ENCODE results near the gene NANOGP8.
A peak's percentile ranks its signal among the peaks of the same experiment; 100 is the strongest.
"Not testable (repeated sequence)": the region's sequence is repeated elsewhere in the genome, so short reads cannot be mapped to it uniquely, and the experiment has no call there.

NANOGP8 gene

DNA sequence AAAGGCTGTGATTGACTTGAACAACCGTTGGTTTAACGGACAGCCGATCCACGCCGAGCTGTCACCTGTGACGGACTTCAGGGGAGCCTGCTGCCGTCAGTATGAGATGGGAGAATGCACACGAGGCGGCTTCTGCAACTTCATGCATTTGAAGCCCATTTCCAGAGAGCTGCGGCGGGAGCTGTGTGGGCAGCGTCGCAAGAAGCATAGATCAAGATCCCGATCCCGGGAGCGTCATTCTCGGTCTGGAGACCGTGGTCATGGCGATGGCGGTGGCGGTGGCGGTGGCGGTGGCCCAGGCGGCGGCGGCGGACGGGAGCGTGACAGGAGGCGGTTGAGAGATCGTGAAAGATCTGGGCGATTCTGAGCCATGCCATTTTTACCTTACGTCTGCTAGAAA lies 7.8 kb upstream of the NANOGP8 start:
- DNase-seq (ENCODE audit: low spot score): no peak

DNA sequence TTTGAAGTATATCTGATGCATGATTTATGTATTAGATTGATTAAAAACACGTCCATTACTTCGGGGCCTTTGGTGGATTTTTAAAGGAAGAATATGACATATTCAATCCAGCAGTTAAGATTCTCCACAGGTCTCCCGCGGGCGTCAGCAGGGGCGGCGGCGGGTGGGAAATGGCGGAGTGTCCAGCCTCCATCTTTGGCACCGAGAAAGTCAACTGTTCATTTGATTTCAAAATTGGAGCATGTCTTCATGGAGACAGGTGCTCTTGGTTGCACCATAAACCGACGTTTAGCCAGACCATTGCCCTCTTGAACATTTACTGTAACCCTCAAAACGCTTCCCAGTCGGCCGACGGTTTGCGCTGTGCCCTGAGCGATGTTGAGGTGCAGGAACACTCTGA lies 7.2 kb upstream of the NANOGP8 start:
- no peak for DNase-seq (ENCODE audit: low spot score)

DNA sequence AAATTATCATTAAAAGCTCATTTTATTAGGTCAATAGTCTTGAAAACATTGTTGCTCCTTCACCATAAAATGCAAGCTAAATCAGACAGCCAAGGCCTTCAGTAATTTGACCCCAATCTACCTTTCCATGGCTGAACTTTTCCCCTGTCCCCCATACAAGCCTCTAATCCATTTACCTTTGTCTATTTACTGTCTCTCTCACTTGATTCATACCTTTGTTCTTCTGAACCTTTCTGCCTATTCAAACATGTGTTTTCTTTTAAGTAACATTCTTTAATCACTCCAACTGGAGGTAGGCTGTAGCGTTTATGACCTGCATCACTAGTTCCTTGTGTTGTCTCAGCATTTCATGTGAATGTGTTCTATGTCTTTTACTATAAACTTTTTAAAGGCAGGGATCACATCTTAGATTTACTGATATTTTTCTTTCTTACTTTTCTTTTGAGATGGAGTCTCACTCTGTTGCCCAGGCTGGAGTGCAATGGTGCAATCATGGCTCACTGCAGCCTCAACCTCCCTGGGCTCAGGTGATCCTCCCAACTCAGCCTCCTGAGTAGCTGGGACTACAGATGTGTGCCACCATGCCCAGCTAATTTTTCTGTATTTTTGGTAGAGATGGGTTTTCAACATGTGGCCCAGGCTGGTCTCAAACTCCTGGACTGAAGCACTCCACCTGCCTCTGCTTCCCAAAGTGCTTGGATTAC lies 5.2 kb upstream of the NANOGP8 start:
- no peak for DNase-seq (ENCODE audit: low spot score)

DNA sequence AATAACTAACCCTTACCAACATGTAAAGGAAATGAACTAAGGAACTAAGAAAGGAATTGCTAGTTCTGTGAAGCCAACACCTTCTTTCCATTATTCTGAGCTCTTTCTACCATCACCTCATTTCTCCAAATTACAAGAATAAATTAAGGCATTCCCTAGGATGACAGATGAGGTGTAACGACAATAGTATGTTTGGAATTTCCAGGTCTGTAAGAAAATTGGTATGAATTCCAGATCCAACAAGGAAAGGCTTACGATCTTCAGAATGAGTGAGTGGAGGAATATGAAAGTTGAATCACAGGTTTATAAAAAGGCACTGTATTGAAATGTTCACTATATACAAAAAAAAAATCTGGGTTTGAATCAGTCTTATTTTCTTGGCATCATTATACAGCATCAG lies 4.5 kb upstream of the NANOGP8 start:
- DNase-seq (ENCODE audit: low spot score): no peak

DNA sequence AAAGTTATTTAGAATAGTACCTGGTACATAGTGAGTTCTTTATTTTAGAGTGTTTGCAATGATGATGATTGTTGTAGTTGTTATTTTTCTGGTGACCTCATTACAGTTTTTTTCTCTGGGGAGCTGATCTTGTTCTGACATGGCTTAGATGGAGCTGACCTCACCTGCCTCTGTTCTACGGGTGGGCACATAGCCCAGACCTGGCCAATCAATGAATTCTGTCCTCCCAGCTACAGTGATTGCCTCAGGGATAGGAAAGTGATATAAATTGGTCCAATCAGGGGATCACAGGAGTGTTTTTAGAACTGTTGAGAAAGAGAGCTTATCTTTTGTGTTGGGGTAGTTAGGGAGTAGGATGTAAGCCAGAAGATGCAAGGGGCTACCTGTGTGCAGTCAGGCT lies 3.2 kb upstream of the NANOGP8 start:
- DNase-seq (ENCODE audit: low spot score): no peak

DNA sequence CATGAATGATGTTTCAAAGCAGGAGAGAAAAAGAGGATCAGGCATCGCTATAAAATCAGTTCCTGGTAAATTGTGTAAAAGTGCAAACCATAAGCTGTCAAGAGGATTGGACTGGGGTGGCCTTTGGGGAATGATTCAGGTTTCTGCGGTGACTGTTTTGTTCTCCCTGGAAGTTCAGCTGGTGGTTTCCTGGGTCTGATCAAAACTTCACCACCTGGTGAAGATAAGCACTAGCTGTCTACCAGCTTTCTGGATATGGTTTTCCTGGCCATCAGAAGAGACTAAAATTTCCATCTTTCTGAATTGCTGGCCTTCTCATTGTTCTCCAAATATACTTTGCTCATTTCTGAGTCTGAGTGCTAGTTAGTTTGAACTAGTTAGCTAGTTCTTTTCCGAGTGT lies 2.7 kb upstream of the NANOGP8 start:
- DNase-seq (ENCODE audit: low spot score): no peak

DNA sequence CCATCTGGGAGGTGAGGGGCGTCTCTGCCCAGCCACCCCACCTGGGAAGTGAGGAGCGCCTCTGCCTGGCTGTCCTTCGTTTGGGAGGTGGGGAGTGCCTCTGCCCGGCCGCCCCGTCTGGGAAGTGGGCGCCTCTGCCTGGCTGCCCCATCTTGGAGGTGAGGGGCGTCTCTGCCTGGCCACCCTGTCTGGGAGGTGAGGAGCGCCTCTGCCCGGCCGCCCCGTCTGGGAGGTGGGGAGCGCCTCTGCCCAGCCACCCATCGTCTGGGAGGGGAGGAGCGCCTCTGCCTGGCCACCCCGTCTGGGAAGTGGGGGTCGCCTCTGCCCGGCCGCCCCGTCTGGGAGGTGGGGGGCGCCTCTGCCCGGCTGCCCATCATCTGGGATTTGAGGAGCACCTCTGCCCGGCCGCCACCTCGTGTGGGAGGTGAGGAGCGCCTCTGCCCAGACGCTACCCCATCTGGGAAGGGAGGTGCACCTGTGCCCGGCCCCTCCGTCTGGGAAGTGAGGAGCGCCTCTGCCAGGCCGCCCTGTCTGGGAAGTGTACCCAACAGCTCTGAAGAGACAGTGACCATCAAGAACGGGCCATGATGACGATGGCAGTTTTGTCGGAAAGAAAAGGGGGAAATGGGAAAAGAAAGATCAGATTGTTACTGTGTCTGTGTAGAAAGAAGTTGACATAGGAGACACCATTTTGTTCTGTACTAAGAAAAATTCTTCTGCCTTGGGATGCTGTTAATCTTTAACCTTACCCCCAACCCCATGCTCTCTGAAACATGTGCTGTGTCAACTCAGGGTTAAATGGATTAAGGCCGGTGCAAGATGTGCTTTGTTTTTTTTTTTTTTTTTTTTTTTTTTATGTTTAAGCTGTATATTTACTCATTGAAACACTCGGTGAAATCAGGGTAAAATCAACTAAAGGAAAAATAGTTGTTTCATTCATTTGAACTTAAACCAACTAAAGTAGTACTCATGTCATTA lies 2.4 kb downstream of the NANOGP8 start:
- not testable (repeated sequence) for DNase-seq (ENCODE audit: low spot score)

DNA sequence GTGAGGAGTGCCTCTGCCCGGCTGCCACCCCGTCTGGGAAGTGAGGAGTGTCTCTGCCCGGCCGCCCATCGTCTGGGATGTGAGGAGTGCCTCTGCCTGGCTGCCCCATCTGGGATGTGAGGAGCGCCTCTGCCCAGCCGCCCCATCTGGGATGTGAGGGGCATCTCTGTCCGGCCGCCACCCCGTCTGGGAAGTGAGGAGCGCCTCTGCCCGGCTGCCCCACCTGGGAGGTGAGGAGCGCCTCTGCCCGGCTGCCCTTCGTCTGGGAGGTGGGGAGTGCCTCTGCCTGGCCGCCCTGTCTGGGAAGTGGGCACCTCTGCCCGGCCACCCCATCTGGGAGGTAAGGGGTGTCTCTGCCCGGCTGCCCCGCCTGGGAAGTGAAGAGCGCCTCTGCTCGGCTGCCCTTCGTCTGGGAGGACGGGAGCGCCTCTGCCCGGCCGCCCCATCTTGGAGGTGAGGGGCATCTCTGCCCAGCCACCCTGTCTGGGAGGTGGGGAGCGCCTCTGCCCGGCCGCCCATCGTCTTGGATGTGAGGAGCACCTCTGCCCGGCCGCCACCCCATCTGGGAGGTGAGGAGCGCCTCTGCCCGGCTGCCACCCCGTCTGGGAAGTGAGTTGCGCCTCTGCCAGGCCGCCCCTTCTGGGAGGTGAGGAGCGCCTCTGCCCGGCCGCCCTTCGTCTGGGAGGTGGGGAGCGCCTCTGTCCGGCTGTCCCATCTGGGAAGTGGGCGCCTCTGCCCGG lies 3.3 kb downstream of the NANOGP8 start:
- DNase-seq (ENCODE audit: low spot score): not testable (repeated sequence)

DNA sequence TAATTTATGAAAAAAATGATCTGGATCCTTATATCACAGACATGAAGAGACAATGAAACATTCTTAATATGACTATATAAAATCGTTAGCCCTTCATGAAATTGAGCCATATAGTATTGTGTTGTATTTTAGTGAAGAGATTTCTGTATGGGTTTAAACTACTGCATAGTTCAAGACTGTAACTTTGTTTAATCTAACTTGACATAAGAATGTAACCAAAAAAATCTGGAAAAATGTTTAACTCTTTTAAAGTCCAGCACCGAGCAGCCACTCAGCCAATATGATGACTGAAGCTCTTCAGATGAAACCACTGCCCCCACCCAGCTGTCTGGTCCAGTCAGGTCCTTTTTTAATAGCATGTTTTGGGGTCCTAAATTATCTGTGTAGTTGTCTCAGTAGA lies 4.9 kb downstream of the NANOGP8 start:
- no peak for DNase-seq (ENCODE audit: low spot score)

DNA sequence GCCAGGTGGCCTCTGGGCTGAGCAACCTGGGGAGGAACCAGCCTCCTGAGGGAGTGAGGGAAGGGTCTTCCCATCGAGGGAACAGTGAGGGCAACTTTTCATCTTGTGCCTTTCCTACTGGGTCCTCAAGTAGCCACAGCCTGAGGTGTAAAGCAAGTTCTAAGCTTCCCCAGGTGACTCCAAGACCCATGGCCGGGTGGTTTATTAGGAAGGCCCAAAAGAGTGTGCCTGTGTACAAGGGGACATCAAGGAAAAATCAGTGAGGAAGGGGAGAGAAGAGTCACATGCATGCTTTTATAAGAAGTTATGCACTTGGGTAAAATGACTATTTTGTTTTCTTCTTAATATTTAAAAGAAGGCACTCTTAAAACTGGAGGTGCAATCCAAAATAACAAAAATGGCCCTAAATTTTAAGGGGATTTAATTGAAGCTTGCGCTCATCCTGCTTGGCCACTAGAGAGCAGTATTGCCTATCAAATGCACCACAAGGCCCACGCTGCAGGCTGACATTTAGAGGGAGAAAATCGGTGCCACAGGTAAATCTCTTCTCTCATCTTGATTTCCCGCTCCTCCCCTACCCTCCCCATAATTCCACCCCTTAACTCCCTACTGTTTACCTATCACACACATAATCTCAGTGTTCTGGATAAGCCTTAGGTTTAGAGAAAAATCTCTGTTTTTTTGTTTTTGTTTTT lies 6.7 kb downstream of the NANOGP8 start:
- DNase-seq (ENCODE audit: low spot score): peak; percentile 63

DNA sequence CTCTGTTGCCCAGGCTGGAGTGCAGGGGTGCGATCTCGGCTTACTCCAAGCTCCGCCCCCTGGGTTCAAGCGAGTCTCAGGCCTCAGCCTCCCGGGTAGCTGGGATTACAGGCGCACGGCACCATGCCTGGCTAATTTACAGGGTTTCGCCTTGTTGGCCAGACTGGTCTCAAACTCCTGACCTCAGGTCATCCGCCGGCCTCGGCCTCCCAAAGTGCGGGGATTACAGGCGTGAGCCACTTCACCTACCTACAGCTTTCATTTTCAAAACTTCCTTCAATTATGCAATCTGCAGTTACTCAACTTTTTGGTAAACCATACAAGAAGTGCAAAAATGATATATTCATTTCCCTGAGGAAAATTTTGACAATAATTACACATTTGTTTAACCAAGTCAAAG lies 14.0 kb downstream of the NANOGP8 start:
- no peak for DNase-seq (ENCODE audit: low spot score)

DNA sequence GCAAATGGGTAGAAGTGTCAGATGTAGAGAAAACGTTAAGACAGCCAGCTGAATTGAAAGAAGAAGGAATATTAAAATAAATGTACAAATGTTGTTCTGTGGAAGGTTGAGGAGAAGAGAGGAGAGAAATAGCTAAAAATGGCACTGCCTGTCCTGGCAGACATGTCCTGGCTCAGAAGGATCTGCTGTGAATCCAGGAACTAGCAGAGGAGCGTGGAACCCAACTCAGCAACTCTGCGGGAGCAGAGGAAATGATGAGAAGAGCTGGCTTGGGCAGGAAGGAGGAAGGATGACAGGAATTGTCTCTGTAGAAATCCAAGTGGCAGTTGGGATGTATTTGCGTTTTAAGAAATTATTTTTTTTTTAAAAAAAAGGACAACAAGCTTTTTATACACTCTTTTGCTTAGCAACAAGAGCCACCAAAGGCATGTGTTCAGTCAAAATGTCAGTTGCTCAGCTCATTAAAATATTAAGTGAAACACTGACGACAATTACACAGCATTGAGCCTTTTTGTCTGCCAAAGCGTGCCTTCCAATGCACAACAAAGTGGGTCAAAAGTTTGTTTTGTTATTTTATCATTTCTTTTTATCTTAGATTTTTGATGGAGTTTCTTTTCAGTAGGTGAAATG lies 16.1 kb downstream of the NANOGP8 start:
- DNase-seq (ENCODE audit: low spot score): no peak

DNA sequence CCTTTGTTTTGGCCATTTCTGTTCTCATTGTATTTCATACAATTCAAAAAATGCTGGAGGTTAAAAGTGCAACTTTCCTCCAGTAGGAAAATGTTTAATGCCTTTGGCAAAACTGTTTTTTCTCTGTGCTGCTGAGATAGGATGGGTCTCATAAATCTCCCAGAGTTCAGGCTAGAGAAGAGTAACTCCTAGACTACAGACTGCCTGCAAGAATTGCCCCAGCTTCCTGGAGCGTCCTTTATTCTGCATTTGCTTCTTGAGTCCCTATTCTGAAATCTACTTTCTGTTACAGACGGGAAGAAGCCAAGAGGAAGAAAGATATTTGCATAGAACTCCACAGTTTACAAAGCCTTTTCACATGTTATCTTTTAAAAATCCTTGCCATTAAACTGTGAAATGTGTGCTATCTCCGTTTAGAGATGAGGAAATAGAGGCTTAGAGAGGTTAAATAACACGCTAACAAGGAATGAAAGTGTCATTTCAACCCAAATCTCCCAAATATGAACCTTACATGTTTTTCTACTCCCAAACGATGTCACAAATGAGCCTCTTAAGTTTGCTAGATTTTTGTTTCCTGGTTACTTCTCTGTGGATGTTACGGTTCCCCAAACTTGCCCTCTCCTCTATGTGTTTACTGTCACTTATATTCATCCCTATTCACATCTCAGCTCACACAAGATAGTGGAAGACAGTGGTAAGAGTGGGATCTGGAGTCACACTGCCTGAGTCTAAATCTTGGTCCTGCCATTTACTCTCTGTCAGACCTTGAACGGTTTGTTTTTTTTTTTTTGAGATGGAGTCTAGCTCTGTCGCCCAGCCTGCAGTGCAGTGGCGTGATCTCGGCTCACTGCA lies 17.4 kb downstream of the NANOGP8 start:
- no peak for DNase-seq (ENCODE audit: low spot score)

DNA sequence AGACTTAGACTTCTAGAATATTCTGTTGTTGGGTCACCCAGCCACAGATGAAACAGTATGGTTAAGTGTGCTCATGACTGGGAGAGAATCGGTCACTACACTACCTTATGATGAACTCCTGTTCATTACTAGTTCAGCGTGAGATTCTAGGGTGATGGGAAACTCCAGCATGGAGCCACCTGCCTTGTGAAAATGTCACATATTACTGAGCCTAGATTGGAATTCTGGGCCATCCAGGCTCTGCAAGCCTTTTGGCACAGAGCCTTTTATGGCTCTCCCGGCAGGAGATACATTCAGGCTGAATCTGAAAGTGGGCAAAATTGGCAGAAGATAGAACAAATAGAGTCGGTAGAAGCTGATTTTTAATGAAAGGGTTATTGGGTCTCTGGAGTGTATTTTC lies 19.0 kb downstream of the NANOGP8 start:
- no peak for DNase-seq (ENCODE audit: low spot score)

DNA sequence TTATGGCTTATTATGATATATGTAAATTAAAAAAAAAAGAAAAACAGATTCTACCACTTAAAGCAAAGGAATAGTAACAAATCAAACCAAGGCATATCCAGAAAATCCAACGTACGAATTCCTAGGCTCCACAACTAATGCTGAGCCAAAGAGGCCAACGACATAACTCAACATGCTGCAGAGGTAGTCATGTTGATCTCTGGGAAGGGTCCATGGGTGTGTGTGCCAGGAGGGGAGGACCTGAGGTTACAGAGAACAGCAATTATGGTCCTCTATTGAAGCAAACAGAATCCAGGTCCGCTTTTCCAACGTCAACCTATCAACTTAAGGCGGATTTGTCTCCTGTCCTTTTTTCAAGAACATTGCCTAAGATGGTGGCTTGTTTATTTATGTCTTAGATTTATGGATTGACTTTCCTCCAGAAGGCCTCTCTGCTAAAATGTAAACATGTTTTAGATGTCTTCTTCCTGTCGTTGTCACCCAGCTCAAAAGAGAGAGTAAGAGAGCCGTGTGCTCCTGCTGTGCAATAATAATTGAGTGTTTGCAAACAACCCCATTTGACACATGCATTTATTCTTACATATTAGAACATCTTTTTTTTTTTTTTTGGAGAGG lies 20.4 kb downstream of the NANOGP8 start:
- DNase-seq (ENCODE audit: low spot score): no peak

DNA sequence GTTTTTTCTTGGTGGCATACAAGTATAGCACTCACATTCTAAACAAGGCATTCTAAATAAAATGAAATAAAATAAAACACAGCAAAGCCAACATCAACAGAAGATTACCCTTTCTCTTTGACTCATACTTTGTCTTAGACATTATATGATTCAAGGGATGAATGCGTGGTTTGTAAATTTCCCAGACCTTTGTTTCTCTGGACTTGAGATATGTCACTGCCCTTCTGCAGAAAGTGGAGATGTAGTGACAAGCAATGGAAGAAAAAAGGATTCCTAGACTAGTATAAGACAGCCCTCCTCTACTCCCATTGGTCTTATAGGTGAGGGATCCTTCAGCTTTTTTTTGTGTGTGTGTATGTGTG lies 22.4 kb downstream of the NANOGP8 start:
- DNase-seq (ENCODE audit: low spot score): no peak

DNA sequence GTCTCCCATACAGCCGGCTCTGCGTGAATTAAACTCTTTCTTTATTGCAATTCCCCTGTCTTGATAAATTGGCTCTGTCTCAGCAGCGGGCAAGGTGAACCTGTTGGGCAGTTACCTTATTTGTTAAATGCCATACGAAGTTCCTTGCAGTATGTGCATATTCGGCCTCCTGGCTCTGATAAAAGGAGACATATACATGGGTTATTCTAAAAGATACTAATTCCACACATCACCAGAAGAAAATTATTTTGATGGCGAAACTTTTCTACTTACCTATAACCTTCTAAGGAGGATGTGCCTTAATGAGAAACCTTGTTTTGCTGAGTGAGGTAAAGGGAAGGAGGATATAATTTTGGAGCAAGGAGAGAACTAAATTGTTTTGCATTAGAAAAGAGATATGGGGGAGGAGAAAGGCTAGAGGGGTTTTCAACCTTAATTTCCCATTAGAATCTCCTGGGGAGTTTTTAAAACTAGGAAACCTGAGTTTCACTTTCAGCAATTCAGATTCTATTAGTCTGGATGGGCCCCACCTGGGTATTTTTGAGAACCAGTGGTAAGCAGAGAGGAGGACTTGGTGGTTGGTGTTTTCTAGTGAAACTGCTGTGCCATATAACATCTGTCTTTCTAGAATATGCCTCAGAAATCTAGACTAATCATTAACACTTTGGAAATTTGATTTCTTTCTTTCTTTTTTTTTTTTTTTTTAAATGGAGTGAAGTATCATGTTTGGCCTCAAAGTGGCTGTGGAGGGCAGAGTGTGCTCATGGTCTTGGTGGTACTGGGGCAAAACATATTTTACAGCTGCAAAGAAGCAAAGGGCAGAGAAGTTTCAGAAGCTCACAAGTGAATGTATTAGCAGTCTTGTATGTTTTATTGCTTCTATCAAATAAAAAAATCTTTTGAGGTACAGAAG lies 23.0 kb downstream of the NANOGP8 start:
- no peak for DNase-seq (ENCODE audit: low spot score)

DNA sequence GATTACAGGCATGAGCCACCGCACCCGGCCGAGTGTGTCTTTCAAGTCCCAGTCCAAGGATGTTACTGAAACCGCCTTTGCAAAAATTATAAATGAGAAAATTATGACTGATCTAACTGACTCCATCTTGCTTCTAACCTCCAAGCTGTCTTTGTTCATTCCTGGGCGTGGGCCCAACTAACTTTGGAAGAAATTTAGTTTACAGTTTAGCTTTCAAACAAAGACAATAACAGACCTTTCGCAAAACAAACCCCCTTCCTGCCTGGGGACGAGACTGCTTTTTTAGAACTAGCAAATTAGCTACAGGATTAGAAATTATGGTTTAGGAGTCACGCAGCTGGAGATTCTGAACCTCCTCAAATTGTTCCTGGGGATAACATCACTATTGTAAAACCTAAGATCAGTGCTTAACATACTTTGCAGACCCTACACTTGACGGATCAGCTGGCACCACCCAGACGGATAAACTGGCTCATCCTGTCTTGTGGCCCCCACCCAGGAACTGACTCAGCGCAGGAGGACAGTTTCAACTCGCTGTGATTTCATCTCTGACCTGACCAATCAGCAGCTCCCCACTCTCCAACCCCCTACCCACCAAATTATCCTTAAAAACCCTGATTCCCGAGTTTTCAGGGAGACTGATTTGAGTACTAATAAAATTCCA lies 23.8 kb downstream of the NANOGP8 start:
- no peak for DNase-seq (ENCODE audit: low spot score)

DNA sequence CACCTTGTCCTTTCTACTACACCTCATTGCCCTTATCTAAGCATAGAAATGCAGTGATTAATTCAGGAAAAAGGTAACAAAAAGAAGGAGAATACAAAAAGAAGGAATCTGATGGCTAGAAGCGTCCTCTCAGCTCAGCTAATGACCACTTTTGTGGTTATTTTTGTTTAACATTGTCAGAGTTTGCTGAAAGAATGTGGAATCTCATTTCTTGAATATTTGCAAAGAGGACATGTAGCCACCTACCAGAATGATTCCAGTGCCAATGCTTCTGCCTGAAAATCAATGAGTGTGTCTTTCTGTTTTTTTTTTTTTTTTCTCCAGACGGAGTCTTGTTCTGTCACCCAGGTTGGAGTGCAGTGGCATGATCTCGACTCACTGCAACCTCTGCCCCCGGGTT lies 24.5 kb downstream of the NANOGP8 start:
- DNase-seq (ENCODE audit: low spot score): no peak
